ENCODE measurements around the gene PTGER3.

PTGER3 gene

GRCh38 chr1:71047635-71048607 is at the start of gene PTGER3:
Gene PTGER3 (minus strand): TSS chr1:71047816. CDS start chr1:71047577, 239 bp downstream.
- DNase-seq (ENCODE audit: low spot score) (no peak), ATAC-seq (ENCODE audit: low read depth) (peak; percentile 33)
- Histone ChIP-seq H3K36me3 (ENCODE audit: low read depth) (no peaks in the 10 kb centered on the region), H3K27ac (ENCODE audit: poor library complexity, severe bottlenecking) (no peak within 1 kb of the TSS), H3K9me3 (ENCODE audit: severe bottlenecking) (no peaks in the 10 kb centered on the region), H3K27me3 (ENCODE audit: insufficient read depth, poor library complexity, severe bottlenecking) (peaks cover 61% of the 10 kb centered on the region), H3K4me3 (ENCODE audit: severe bottlenecking) (peak within 1 kb of the TSS; percentile 6), H3K4me1 (ENCODE audit: insufficient read depth, poor library complexity, severe bottlenecking) (no peaks in the 10 kb centered on the region)
- TF ChIP-seq CTCF (IDR thresholded peaks at IDR 0.05; ENCODE audit: poor library complexity, severe bottlenecking), result no peak

GRCh38 chr1:71094913-71095312 is 47.3 kb upstream of the PTGER3 start:
- no peak overlapping the region for H3K27ac ChIP-seq (ENCODE audit: poor library complexity, severe bottlenecking)
- H3K9me3 ChIP-seq (ENCODE audit: severe bottlenecking), result no peaks in the 10 kb centered on the region
- DNase-seq (ENCODE audit: low spot score) (no peak), ATAC-seq (ENCODE audit: low read depth) (no peak)
- no peak for TF ChIP-seq CTCF (IDR thresholded peaks at IDR 0.05; ENCODE audit: poor library complexity, severe bottlenecking)
- peaks cover 4% of the 10 kb centered on the region for H3K4me1 ChIP-seq (ENCODE audit: insufficient read depth, poor library complexity, severe bottlenecking)
- no peak overlapping the region for H3K4me3 ChIP-seq (ENCODE audit: severe bottlenecking)
- no peaks in the 10 kb centered on the region for H3K36me3 ChIP-seq (ENCODE audit: low read depth)
- no peaks in the 10 kb centered on the region for H3K27me3 ChIP-seq (ENCODE audit: insufficient read depth, poor library complexity, severe bottlenecking)

- ATAC-seq (ENCODE audit: low read depth) (peak; percentile 48; the same call in 1 of the 3 replicates), DNase-seq (ENCODE audit: low spot score) (no peak)
- no peaks in the 10 kb centered on the region for H3K27me3 ChIP-seq (ENCODE audit: insufficient read depth, poor library complexity, severe bottlenecking)
- H3K27ac ChIP-seq (ENCODE audit: poor library complexity, severe bottlenecking), result no peak overlapping the region
- peak; percentile 65 for TF ChIP-seq CTCF (IDR thresholded peaks at IDR 0.05; ENCODE audit: poor library complexity, severe bottlenecking)
- no peaks in the 10 kb centered on the region for H3K9me3 ChIP-seq (ENCODE audit: severe bottlenecking)
- H3K36me3 ChIP-seq (ENCODE audit: low read depth), result no peaks in the 10 kb centered on the region
- H3K4me3 ChIP-seq (ENCODE audit: severe bottlenecking), result no peak overlapping the region
- H3K4me1 ChIP-seq (ENCODE audit: insufficient read depth, poor library complexity, severe bottlenecking), result peaks cover 14% of the 10 kb centered on the region
Measured at GRCh38 chr1:71093938-71094337, 46.3 kb upstream of the PTGER3 start.

GRCh38 chr1:71089536-71090270 is 42.1 kb upstream of the PTGER3 start:
- H3K4me1 ChIP-seq (ENCODE audit: insufficient read depth, poor library complexity, severe bottlenecking), result peaks cover 28% of the 10 kb centered on the region
- H3K27ac ChIP-seq (ENCODE audit: poor library complexity, severe bottlenecking), result no peak overlapping the region
- H3K36me3 ChIP-seq (ENCODE audit: low read depth), result no peaks in the 10 kb centered on the region
- H3K4me3 ChIP-seq (ENCODE audit: severe bottlenecking), result no peak overlapping the region
- H3K9me3 ChIP-seq (ENCODE audit: severe bottlenecking), result no peaks in the 10 kb centered on the region
- no peak for TF ChIP-seq CTCF (IDR thresholded peaks at IDR 0.05; ENCODE audit: poor library complexity, severe bottlenecking)
- ATAC-seq (ENCODE audit: low read depth), result peak; percentile 42
- H3K27me3 ChIP-seq (ENCODE audit: insufficient read depth, poor library complexity, severe bottlenecking), result no peaks in the 10 kb centered on the region
- DNase-seq (ENCODE audit: low spot score), result no peak

Data from RWPE2 (cell line).